ENCODE results near the gene CALCOCO1. TPM values are rescaled to one million over a fixed set of nuclear protein-coding genes. Genes with fewer than 3 reads are reported as not detected.

The CALCOCO1 gene
- total RNA-seq, 2 experiments from 2014 or later = 12.8 to 25.1 TPM

DNA sequence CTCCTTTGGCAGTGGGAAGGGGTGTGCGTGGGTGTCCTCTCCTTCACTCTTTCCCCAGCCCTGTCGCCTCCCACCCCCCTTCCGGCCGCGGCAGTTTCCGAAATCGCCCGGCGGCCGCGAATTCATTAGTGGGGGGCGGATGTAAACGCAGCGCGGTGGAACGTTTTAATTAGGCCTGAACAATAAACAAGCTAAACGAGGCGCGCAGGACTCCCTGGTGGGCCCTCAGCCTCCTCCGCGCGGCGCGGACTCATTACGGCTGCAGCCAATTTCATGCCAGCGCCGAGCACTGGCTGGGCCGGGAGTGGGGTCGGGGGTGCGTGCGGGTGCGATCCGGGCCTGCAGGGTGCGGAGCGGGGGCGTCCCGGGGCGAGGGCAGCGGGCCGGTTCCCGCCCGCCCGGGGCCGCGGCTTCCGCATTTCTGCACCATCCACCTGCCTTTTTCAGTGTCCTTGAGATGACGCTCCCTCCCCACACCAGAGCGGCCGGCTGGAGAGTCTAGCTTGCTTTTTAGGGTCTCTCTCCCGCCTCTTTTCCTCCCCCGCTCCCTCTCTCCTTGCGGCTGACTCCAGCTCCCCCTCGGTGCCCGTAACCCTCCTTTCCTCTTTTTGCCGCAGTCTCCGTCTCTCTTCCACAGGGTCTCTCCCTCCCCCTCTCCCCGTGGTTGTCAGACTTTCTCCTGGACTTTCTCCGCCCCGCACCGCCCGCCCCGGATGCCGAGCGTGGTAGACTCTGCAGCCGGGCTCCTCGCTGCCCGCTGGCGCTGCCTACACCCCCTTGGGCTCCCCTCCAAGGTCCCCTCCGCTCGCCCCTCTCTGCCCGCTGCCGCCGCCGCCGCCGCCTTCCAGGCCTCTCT, 24.3 kb upstream of the CALCOCO1 start, which contains the start of gene CISTR:
CISTR (minus strand) TSS at position 644 of the 856 bp plus-strand sequence.
- Histone ChIP-seq H3K4me1 (ENCODE audit: insufficient read depth, low read length, poor library complexity, severe bottlenecking) (peaks cover 91% of the 10 kb centered on the region), H2AFZ (ENCODE audit: low read length) (peak within 1 kb of the TSS; percentile 57; the same call in 1 of the 2 replicates), H3K9me3 (ENCODE audit: low read length) (no peaks in the 10 kb centered on the region), H3K79me2 (ENCODE audit: insufficient read depth, low read depth, low read length) (peaks cover 23% of the 10 kb centered on the region; the same call in 1 of the 2 replicates), H3K9me2 (ENCODE audit: insufficient read depth, low read length) (no peaks in the 10 kb centered on the region), H4K20me1 (ENCODE audit: insufficient read depth, low read length) (no peaks in the 10 kb centered on the region), H3K27ac (ENCODE audit: low read depth, low read length, poor library complexity, severe bottlenecking) (peak within 1 kb of the TSS; percentile 94), H3K36me3 (ENCODE audit: insufficient read depth, low read length) (no peaks in the 10 kb centered on the region), H3K4me2 (ENCODE audit: low read length) (peak within 1 kb of the TSS; percentile 87), H3K4me3 (ENCODE audit: low read depth, low read length, poor library complexity, severe bottlenecking) (peak within 1 kb of the TSS; percentile 74)
- POLR2A ChIA-PET = interaction anchor here (0.6 to 1.0 kb wide), 4 partner anchors 8 to 76 kb away, joined by 3 to 4 read pairs (median 4); partner anchors contain the start of gene ATP5MC2
- TF ChIP-seq, protein P1, sequence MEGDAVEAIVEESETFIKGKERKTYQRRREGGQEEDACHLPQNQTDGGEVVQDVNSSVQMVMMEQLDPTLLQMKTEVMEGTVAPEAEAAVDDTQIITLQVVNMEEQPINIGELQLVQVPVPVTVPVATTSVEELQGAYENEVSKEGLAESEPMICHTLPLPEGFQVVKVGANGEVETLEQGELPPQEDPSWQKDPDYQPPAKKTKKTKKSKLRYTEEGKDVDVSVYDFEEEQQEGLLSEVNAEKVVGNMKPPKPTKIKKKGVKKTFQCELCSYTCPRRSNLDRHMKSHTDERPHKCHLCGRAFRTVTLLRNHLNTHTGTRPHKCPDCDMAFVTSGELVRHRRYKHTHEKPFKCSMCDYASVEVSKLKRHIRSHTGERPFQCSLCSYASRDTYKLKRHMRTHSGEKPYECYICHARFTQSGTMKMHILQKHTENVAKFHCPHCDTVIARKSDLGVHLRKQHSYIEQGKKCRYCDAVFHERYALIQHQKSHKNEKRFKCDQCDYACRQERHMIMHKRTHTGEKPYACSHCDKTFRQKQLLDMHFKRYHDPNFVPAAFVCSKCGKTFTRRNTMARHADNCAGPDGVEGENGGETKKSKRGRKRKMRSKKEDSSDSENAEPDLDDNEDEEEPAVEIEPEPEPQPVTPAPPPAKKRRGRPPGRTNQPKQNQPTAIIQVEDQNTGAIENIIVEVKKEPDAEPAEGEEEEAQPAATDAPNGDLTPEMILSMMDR (conservative IDR thresholded peaks at IDR 0.05; ENCODE audit: low read length) = no peak
- no peak for TF ChIP-seq EZH2phosphoT487 (IDR thresholded peaks at IDR 0.05; ENCODE audit: borderline replicate concordance, low read depth, low read length)
- intact Hi-C loops (cut with micrococcal nuclease; ENCODE audit: unreplicated experiment) = loop anchor here (5.0 to 10.0 kb wide), 4 partner anchors 124 to 747 kb away; partner anchors contain the start of genes ATF7, EIF4B and ITGB7
- DNase-seq (ENCODE audit: low spot score) = peak; percentile 84
- CTCF ChIA-PET (ENCODE audit: unreplicated experiment) = no interaction called here
- no TSS peak for BruUV-seq (replicated peaks)

GRCh38 chr12:53750812-53751335, 23.6 kb upstream of the CALCOCO1 start:
- Histone ChIP-seq H3K4me1 (ENCODE audit: insufficient read depth, low read length, poor library complexity, severe bottlenecking) (peaks cover 84% of the 10 kb centered on the region), H3K27ac (ENCODE audit: low read depth, low read length, poor library complexity, severe bottlenecking) (peak overlapping the region; percentile 94), H4K20me1 (ENCODE audit: insufficient read depth, low read length) (no peaks in the 10 kb centered on the region), H3K36me3 (ENCODE audit: insufficient read depth, low read length) (no peaks in the 10 kb centered on the region), H3K4me2 (ENCODE audit: low read length) (peak overlapping the region; percentile 87), H3K9me2 (ENCODE audit: insufficient read depth, low read length) (no peaks in the 10 kb centered on the region), H3K79me2 (ENCODE audit: insufficient read depth, low read depth, low read length) (peaks cover 16% of the 10 kb centered on the region; the same call in 1 of the 2 replicates), H2AFZ (ENCODE audit: low read length) (peak overlapping the region; percentile 57; the same call in 1 of the 2 replicates), H3K4me3 (ENCODE audit: low read depth, low read length, poor library complexity, severe bottlenecking) (peak overlapping the region; percentile 74), H3K9me3 (ENCODE audit: low read length) (no peaks in the 10 kb centered on the region)
- DNase-seq (ENCODE audit: low spot score) = peak; percentile 66
- TF ChIP-seq EZH2phosphoT487 (IDR thresholded peaks at IDR 0.05; ENCODE audit: borderline replicate concordance, low read depth, low read length) = no peak
- TF ChIP-seq, protein P1 (conservative IDR thresholded peaks at IDR 0.05; ENCODE audit: low read length) = no peak
- ChIA-PET POLR2A (no interaction called here), CTCF (ENCODE audit: unreplicated experiment) (no interaction called here)
- BruUV-seq (replicated peaks) = no TSS peak
- intact Hi-C loops (cut with micrococcal nuclease; ENCODE audit: unreplicated experiment) = loop anchor here (5.0 to 10.0 kb wide), 4 partner anchors 124 to 746 kb away; partner anchors contain the start of genes ATF7, EIF4B and ITGB7

All from OCI-LY7 (cell line).